Measurements from ENCODE around the gene MAPRE2.

The MAPRE2 gene

DNA sequence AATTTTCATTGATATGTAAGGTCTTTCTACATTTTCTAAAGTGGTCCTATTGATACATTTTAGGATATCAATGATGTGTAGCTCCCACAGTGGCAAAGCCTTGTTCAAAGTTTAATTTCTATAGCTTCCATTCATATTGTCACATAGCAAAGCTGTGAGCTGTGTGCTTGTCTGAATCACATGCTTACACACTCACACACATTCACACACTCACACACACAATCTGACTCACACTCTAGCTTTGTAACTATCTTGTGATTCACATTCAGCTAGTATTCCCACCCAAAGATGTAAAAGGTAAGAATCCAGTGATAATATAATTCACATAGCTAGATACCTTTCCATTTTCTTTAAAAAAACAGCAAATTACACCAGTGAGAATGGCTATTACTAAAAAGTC lies 58.7 kb downstream of the MAPRE2 start:
- H3K36me3 ChIP-seq (ENCODE audit: insufficient read depth, low read length), result peaks cover 53% of the 10 kb centered on the region
- H3K9me2 ChIP-seq (ENCODE audit: low read depth, low read length), result no peaks in the 10 kb centered on the region
- no peaks in the 10 kb centered on the region for H4K20me1 ChIP-seq (ENCODE audit: insufficient read depth, low read length)
- H3K27ac ChIP-seq (ENCODE audit: low read depth, low read length, poor library complexity, severe bottlenecking), result no peak overlapping the region
- H3K27me3 ChIP-seq (ENCODE audit: insufficient read depth, low read length), result no peaks in the 10 kb centered on the region
- H3K9ac ChIP-seq (ENCODE audit: low read length), result no peak overlapping the region
- H3K79me2 ChIP-seq (ENCODE audit: insufficient read depth, low read length), result peaks cover 4% of the 10 kb centered on the region; the same call in 1 of the 2 replicates
- no peak overlapping the region for H3K4me3 ChIP-seq (ENCODE audit: low read depth, low read length, poor library complexity, severe bottlenecking)
- no peaks in the 10 kb centered on the region for H3F3A ChIP-seq (ENCODE audit: insufficient read depth, low read length)
- TF ChIP-seq CTCF (IDR thresholded peaks at IDR 0.05; ENCODE audit: low read length) (no peak), EZH2 (IDR thresholded peaks at IDR 0.05; ENCODE audit: borderline replicate concordance, low read length) (no peak)
- no peaks in the 10 kb centered on the region for H3K4me1 ChIP-seq (ENCODE audit: insufficient read depth, low read length, severe bottlenecking)
- no peaks in the 10 kb centered on the region for H3K9me3 ChIP-seq (ENCODE audit: low read length)
- no peak overlapping the region for H2AFZ ChIP-seq (ENCODE audit: low read length)
- H3K4me2 ChIP-seq (ENCODE audit: low read length), result no peak overlapping the region

DNA sequence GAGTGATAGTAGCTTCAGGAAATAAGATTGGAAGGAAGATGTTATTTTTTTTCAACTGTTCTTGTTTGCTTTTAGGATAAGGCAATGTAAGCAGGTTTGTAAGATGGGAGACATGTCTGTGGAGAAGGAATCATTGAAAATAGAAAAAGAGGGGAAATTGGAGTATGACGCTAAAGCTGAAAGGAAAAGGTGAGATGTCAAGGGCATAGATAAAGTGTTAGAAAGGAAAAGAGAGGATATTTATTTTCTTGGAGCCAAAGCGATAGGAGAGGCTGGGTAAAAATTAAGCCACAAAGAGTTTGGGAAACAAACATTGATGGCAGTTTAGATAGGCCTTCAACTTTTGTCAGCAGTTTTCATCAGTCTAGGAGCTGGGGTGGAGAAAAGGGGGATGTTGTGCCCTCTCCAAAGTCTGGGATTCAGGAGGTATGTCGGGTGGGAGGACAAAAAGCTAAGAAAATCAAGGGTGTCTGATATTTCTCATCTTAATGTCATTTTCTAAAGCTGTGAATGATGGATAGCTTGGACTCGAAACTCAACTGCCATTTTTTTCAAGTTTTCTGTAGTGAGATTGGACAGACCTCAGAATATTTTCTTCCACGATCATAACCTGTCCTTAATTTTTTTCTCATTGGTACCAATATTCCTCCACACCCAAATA lies 63.3 kb downstream of the MAPRE2 start:
- H3K9me2 ChIP-seq (ENCODE audit: low read depth, low read length), result no peaks in the 10 kb centered on the region
- no peak for TF ChIP-seq CTCF (IDR thresholded peaks at IDR 0.05; ENCODE audit: low read length)
- TF ChIP-seq EZH2 (IDR thresholded peaks at IDR 0.05; ENCODE audit: borderline replicate concordance, low read length), result no peak
- peaks cover 51% of the 10 kb centered on the region for H3K36me3 ChIP-seq (ENCODE audit: insufficient read depth, low read length)
- H3K9ac ChIP-seq (ENCODE audit: low read length), result no peak overlapping the region
- peaks cover 9% of the 10 kb centered on the region; the same call in 1 of the 2 replicates for H3K79me2 ChIP-seq (ENCODE audit: insufficient read depth, low read length)
- no peaks in the 10 kb centered on the region for H3F3A ChIP-seq (ENCODE audit: insufficient read depth, low read length)
- no peak overlapping the region for H3K4me3 ChIP-seq (ENCODE audit: low read depth, low read length, poor library complexity, severe bottlenecking)
- no peak overlapping the region for H2AFZ ChIP-seq (ENCODE audit: low read length)
- H3K9me3 ChIP-seq (ENCODE audit: low read length), result no peaks in the 10 kb centered on the region
- no peak overlapping the region for H3K4me2 ChIP-seq (ENCODE audit: low read length)
- H3K4me1 ChIP-seq (ENCODE audit: insufficient read depth, low read length, severe bottlenecking), result no peaks in the 10 kb centered on the region
- no peak overlapping the region for H3K27ac ChIP-seq (ENCODE audit: low read depth, low read length, poor library complexity, severe bottlenecking)
- H4K20me1 ChIP-seq (ENCODE audit: insufficient read depth, low read length), result no peaks in the 10 kb centered on the region
- H3K27me3 ChIP-seq (ENCODE audit: insufficient read depth, low read length), result no peaks in the 10 kb centered on the region

GRCh38 chr18:35106013-35106844 lies 65.0 kb downstream of the MAPRE2 start:
- no peak overlapping the region for H3K9ac ChIP-seq (ENCODE audit: low read length)
- no peak overlapping the region for H3K4me3 ChIP-seq (ENCODE audit: low read depth, low read length, poor library complexity, severe bottlenecking)
- H3K9me3 ChIP-seq (ENCODE audit: low read length), result no peaks in the 10 kb centered on the region
- no peaks in the 10 kb centered on the region for H3K9me2 ChIP-seq (ENCODE audit: low read depth, low read length)
- H3K27ac ChIP-seq (ENCODE audit: low read depth, low read length, poor library complexity, severe bottlenecking), result no peak overlapping the region
- no peaks in the 10 kb centered on the region for H3K27me3 ChIP-seq (ENCODE audit: insufficient read depth, low read length)
- H4K20me1 ChIP-seq (ENCODE audit: insufficient read depth, low read length), result no peaks in the 10 kb centered on the region
- peaks cover 26% of the 10 kb centered on the region; the same call in 1 of the 2 replicates for H3K79me2 ChIP-seq (ENCODE audit: insufficient read depth, low read length)
- H3K36me3 ChIP-seq (ENCODE audit: insufficient read depth, low read length), result peaks cover 50% of the 10 kb centered on the region
- H3F3A ChIP-seq (ENCODE audit: insufficient read depth, low read length), result no peaks in the 10 kb centered on the region
- no peaks in the 10 kb centered on the region for H3K4me1 ChIP-seq (ENCODE audit: insufficient read depth, low read length, severe bottlenecking)
- no peak for TF ChIP-seq CTCF (IDR thresholded peaks at IDR 0.05; ENCODE audit: low read length)
- no peak for TF ChIP-seq EZH2 (IDR thresholded peaks at IDR 0.05; ENCODE audit: borderline replicate concordance, low read length)
- no peak overlapping the region for H3K4me2 ChIP-seq (ENCODE audit: low read length)
- H2AFZ ChIP-seq (ENCODE audit: low read length), result no peak overlapping the region

Measured in OCI-LY1 (cell line).